Upper lobe of left lung (tissue), 6 donors: Measurements from ENCODE around the gene SPSB4. TPM values are rescaled to one million over a fixed set of nuclear protein-coding genes. Genes with fewer than 3 reads are reported as not detected.
A peak's percentile ranks its signal among the peaks of the same experiment; 100 is the strongest.

Source experiments
- ATAC-seq, 2 donors: fragments of 200-7000 bp; cut with Tn5 transposase; one replicate each; pipeline ENCODE4 v1.9.1; 2022; ENCODE audit warnings: mild to moderate bottlenecking in 2 of 2, moderate library complexity in 2 of 2; ENCODE audit not compliant: low FRiP score in 2 of 2
- DNase-seq, 2 donors: peaks; one replicate each; pipeline ENCODE4 v3.0.0-alpha.2; 2019 to 2020
- H3K27ac ChIP-seq, 4 donors: fragments of 200-600 bp; sonication (generic); one replicate each; pipeline ENCODE4 v1.5.1; 2016 to 2019
- H3K27me3 ChIP-seq, 4 donors: fragments of 200-600 bp; sonication (generic); one replicate each; pipeline ENCODE4 v1.5.1; 2017 to 2019
- H3K36me3 ChIP-seq, 4 donors: fragments of 200-600 bp; sonication (generic); one replicate each; pipeline ENCODE4 v1.5.1; 2016 to 2019
- H3K4me1 ChIP-seq, 4 donors: fragments of 200-600 bp; sonication (generic); one replicate each; pipeline ENCODE4 v1.5.1; 2018 to 2019
- H3K4me3 ChIP-seq, 4 donors: fragments of 200-600 bp; sonication (generic); one replicate each; pipeline ENCODE4 v1.5.1; 2017 to 2019; ENCODE audit warnings: mild to moderate bottlenecking in 2 of 4, moderate library complexity in 1 of 4
- H3K9me3 ChIP-seq, 4 donors: fragments of 200-600 bp; sonication (generic); one replicate each; pipeline ENCODE4 v1.5.1; 2018 to 2019
- EP300 ChIP-seq, 4 donors: sonication (generic); formaldehyde crosslinking; IDR thresholded peaks; one replicate each; pipeline ENCODE4 v1.5.1; 2017; ENCODE audit warnings: antibody characterized with exemption in 4 of 4, control low read depth in 2 of 4
- POLR2A ChIP-seq, 4 donors: fragments of 450-650 bp; IDR thresholded peaks; one replicate each; pipeline ENCODE4 v1.5.1; 2016 to 2017; ENCODE audit warnings: antibody characterized with exemption in 4 of 4, mild to moderate bottlenecking in 2 of 4
- POLR2AphosphoS5 ChIP-seq, 2 donors: sonication (generic); formaldehyde crosslinking; IDR thresholded peaks; one replicate each; pipeline ENCODE4 v1.5.1; 2017; ENCODE audit warnings: antibody characterized with exemption in 2 of 2
- WGBS, 2 donors: methylation state at CpG; one replicate each; pipeline ENCODE4 v1.1.5; 2017 to 2018; 5-methylcytosine and 5-hydroxymethylcytosine counted together
- total RNA-seq, 6 donors: library from RNA; depleted of rRNA in 4 of 6; stranded (reverse); fragments of >200 nt in 4 of 6; gene quantifications; one replicate each; pipeline versions ENCODE4 v1.1.0 to v1.2.1, GENCODE V29; 2016 to 2021
- TF ChIP-seq, protein P1 (sequence below), 6 experiments: fragments of 450-650 bp in 4 of 6; fragments of 200-600 bp in 2 of 6; sonication (generic) in 2 of 6; IDR thresholded peaks; one replicate each; pipeline ENCODE4 v1.5.1; 2016 to 2019; ENCODE audit warnings: antibody characterized with exemption in 6 of 6
- donor health status: DM: no; HTN: no; CAD: no; lungs with moderate emphysema.
- donor health status: DM: no; HTN: yes; CAD: no; lungs with severe emphysema.

SPSB4 gene
- total RNA-seq, 6 donors from 2014 or later, result 0.29 to 4.2 (median 1.1) TPM; not detected in 1

DNA sequence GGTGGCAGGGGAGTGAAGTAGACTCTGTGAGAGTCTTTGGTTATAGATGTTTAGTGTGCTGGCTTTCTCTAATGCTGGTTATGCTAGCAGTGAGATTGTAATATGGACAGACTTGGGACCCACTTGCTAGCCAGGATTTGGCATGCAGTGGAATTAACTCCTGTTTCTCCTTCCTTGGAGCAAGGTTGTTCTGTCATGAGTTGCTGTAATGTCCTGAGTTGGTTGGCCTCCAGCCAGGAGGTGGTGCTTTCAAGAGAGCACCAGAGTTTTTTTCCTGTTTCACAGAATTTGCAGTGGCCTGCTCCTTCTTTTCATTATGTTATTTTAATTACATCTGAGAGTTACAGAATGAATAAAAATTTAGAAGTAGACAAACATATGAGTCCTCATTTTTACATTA, 92.4 kb downstream of the SPSB4 start:
- TF ChIP-seq EP300 (IDR thresholded peaks at IDR 0.05) (no peak), POLR2A (IDR thresholded peaks at IDR 0.05) (no peak), POLR2AphosphoS5 (IDR thresholded peaks at IDR 0.05) (no peak)
- TF ChIP-seq, protein P1, sequence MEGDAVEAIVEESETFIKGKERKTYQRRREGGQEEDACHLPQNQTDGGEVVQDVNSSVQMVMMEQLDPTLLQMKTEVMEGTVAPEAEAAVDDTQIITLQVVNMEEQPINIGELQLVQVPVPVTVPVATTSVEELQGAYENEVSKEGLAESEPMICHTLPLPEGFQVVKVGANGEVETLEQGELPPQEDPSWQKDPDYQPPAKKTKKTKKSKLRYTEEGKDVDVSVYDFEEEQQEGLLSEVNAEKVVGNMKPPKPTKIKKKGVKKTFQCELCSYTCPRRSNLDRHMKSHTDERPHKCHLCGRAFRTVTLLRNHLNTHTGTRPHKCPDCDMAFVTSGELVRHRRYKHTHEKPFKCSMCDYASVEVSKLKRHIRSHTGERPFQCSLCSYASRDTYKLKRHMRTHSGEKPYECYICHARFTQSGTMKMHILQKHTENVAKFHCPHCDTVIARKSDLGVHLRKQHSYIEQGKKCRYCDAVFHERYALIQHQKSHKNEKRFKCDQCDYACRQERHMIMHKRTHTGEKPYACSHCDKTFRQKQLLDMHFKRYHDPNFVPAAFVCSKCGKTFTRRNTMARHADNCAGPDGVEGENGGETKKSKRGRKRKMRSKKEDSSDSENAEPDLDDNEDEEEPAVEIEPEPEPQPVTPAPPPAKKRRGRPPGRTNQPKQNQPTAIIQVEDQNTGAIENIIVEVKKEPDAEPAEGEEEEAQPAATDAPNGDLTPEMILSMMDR (IDR thresholded peaks at IDR 0.05), result no peak
- Histone ChIP-seq H3K9me3 (peaks cover 3 to 11% (median 7%) of the 10 kb centered on the region in 4 donors), H3K4me3 (no peak overlapping the region), H3K27me3 (no peaks in the 10 kb centered on the region), H3K27ac (no peak overlapping the region), H3K36me3 (no peaks in the 10 kb centered on the region), H3K4me1 (no peaks in the 10 kb centered on the region)
- DNase-seq (no peak), ATAC-seq (no peak)

DNA sequence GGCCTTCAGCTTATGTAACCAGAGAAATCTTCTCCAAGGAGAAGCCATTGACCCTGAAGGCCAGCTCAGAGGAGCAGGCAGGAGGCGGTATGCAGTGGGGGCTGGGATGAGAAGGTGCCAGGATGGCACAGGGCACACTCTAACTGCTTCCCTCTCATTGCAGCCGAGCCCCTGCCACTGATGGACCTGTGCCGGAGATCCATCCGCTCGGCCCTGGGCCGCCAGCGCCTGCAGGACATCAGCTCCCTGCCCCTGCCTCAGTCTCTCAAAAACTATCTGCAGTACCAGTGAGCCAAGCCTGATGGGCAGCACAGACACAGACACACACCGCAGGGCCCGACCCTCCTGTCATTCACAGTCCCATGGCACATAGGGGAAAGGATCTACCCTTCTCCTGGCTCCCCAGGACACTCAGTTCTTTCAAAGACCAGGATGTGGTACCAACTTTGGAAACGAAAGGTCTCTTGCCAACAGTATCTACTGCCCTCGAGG, 95.9 kb downstream of the SPSB4 start:
- H3K9me3 ChIP-seq, result peaks cover 0 to 6% (median 0%) of the 10 kb centered on the region in 4 donors

GRCh38 chr3:141147657-141148056, 96.5 kb downstream of the SPSB4 start:
- no peak overlapping the region for H3K4me3 ChIP-seq
- H3K36me3 ChIP-seq, result no peaks in the 10 kb centered on the region
- ATAC-seq, result no peak
- DNase-seq, result no peak
- H3K4me1 ChIP-seq, result no peaks in the 10 kb centered on the region
- H3K27ac ChIP-seq, result no peak overlapping the region
- no peak for TF ChIP-seq POLR2A (IDR thresholded peaks at IDR 0.05)
- TF ChIP-seq, protein P1 (IDR thresholded peaks at IDR 0.05), result no peak
- TF ChIP-seq EP300 (IDR thresholded peaks at IDR 0.05), result no peak
- no peak for TF ChIP-seq POLR2AphosphoS5 (IDR thresholded peaks at IDR 0.05)
- WGBS, 2 donors, result 79 to 81% methylated on average over 8 to 9 of the region's 9 CpGs
- no peaks in the 10 kb centered on the region for H3K27me3 ChIP-seq
- peaks cover 0 to 3% (median 0%) of the 10 kb centered on the region in 4 donors for H3K9me3 ChIP-seq

More for the DNA sequence above, 95.9 kb downstream of the SPSB4 start:
- no peak overlapping the region for H3K4me3 ChIP-seq
- H3K36me3 ChIP-seq, result no peaks in the 10 kb centered on the region
- no peak overlapping the region for H3K27ac ChIP-seq
- ATAC-seq (no peak), DNase-seq (peak in 1 of 2 donors; percentile 73)
- H3K27me3 ChIP-seq, result no peaks in the 10 kb centered on the region
- 75 to 91% methylated on average over 2 to 11 of the region's 11 CpGs for WGBS, 2 donors
- no peaks in the 10 kb centered on the region for H3K4me1 ChIP-seq
- TF ChIP-seq EP300 (IDR thresholded peaks at IDR 0.05) (no peak), POLR2A (IDR thresholded peaks at IDR 0.05) (no peak), POLR2AphosphoS5 (IDR thresholded peaks at IDR 0.05) (no peak)
- TF ChIP-seq, protein P1 (IDR thresholded peaks at IDR 0.05), result no peak

- no peaks in the 10 kb centered on the region for H3K36me3 ChIP-seq
- no peaks in the 10 kb centered on the region for H3K27me3 ChIP-seq
- peaks cover 0 to 2% (median 0%) of the 10 kb centered on the region in 4 donors for H3K9me3 ChIP-seq
- H3K27ac ChIP-seq, result no peak overlapping the region
- no peak for DNase-seq
- H3K4me3 ChIP-seq, result no peak overlapping the region
- TF ChIP-seq POLR2A (IDR thresholded peaks at IDR 0.05) (no peak), EP300 (IDR thresholded peaks at IDR 0.05) (no peak), POLR2AphosphoS5 (IDR thresholded peaks at IDR 0.05) (no peak)
- TF ChIP-seq, protein P1 (IDR thresholded peaks at IDR 0.05), result no peak
- WGBS, 2 donors, result 76 to 84% methylated on average over 6 of the region's 6 CpGs
- no peaks in the 10 kb centered on the region for H3K4me1 ChIP-seq
- no peak for ATAC-seq
These were observed 97.0 kb downstream of the SPSB4 start for GRCh38 chr3:141148169-141148568.

- Histone ChIP-seq H3K9me3 (no peaks in the 10 kb centered on the region), H3K36me3 (no peaks in the 10 kb centered on the region), H3K4me3 (no peak overlapping the region), H3K4me1 (no peaks in the 10 kb centered on the region), H3K27me3 (no peaks in the 10 kb centered on the region), H3K27ac (no peak overlapping the region)
- ATAC-seq, result no peak
- TF ChIP-seq, protein P1 (IDR thresholded peaks at IDR 0.05), result no peak
- TF ChIP-seq POLR2AphosphoS5 (IDR thresholded peaks at IDR 0.05) (no peak), EP300 (IDR thresholded peaks at IDR 0.05) (no peak), POLR2A (IDR thresholded peaks at IDR 0.05) (no peak)
- WGBS, 2 donors, result 94% methylated on average over 2 of the region's 2 CpGs
- DNase-seq, result no peak
These were observed 97.6 kb downstream of the SPSB4 start for GRCh38 chr3:141148770-141149169.
